HT1080 (cell line): ENCODE measurements around the gene EEF1AKMT1. TPM values are rescaled to one million over a fixed set of nuclear protein-coding genes. Genes with fewer than 3 reads are reported as not detected.
"Not testable (repeated sequence)": the region's sequence is repeated elsewhere in the genome, so short reads cannot be mapped to it uniquely, and the experiment has no call there.

Experiments used
- DNase-seq: peaks from one replicate; pipeline ENCODE4 v3.0.0-alpha.2; 2015; ENCODE audit warnings: low read depth
- total RNA-seq: library from RNA; depleted of rRNA; stranded (reverse); fragments of >200 nt; shearing (Covaris generic); gene quantifications from 2 replicates; pipeline ENCODE4 v1.2.3, GENCODE V29; 2014; rRNA removed

EEF1AKMT1 gene
- total RNA-seq, 1 experiment from 2014 or later, result 10.0 TPM

- no peak for DNase-seq
Observed at GRCh38 chr13:20700288-20700687, 73.5 kb downstream of the EEF1AKMT1 start.

GRCh38 chr13:20699715-20700114 is 74.0 kb downstream of the EEF1AKMT1 start:
- DNase-seq, result peak; percentile 60

GRCh38 chr13:20696073-20696472 is 77.7 kb downstream of the EEF1AKMT1 start:
- DNase-seq, result no peak

- DNase-seq, result no peak
Observed at GRCh38 chr13:20691616-20692015, 82.1 kb downstream of the EEF1AKMT1 start.

- no peak for DNase-seq
Observed at GRCh38 chr13:20689291-20689690, 84.5 kb downstream of the EEF1AKMT1 start.

GRCh38 chr13:20686863-20687579 is 86.7 kb downstream of the EEF1AKMT1 start:
- DNase-seq, result no peak

- no peak for DNase-seq
Observed at GRCh38 chr13:20686167-20686566, 87.6 kb downstream of the EEF1AKMT1 start.

GRCh38 chr13:20685092-20685491 is 88.7 kb downstream of the EEF1AKMT1 start:
- no peak for DNase-seq

GRCh38 chr13:20684546-20684945 is 89.2 kb downstream of the EEF1AKMT1 start:
- DNase-seq, result no peak

GRCh38 chr13:20684041-20684440 is 89.7 kb downstream of the EEF1AKMT1 start:
- DNase-seq, result no peak

GRCh38 chr13:20682061-20682460 is 91.7 kb downstream of the EEF1AKMT1 start:
- no peak for DNase-seq

- DNase-seq, result not testable (repeated sequence)
Observed at GRCh38 chr13:20681481-20681880, 92.3 kb downstream of the EEF1AKMT1 start.

GRCh38 chr13:20680416-20681080 is 93.2 kb downstream of the EEF1AKMT1 start:
- DNase-seq, result no peak

GRCh38 chr13:20679879-20680278 is 93.9 kb downstream of the EEF1AKMT1 start:
- DNase-seq, result no peak

Other genes starting within 250 kb of the EEF1AKMT1 start
- gene CRYL1, start 248.1 kb downstream of the EEF1AKMT1 start, total RNA-seq, result 8.8 and 13.5 TPM in 2 replicates
- 7.9 and 8.0 TPM in 2 replicates for gene IFT88, start 206.8 kb downstream of the EEF1AKMT1 start, total RNA-seq
- gene IL17D, start 70.3 kb downstream of the EEF1AKMT1 start, total RNA-seq, result 1.7 and 1.8 TPM in 2 replicates
- gene XPO4, start 128.8 kb upstream of the EEF1AKMT1 start, total RNA-seq, result 24.0 and 28.1 TPM in 2 replicates